ENCODE data around the gene FAM174B.

Gene FAM174B

DNA sequence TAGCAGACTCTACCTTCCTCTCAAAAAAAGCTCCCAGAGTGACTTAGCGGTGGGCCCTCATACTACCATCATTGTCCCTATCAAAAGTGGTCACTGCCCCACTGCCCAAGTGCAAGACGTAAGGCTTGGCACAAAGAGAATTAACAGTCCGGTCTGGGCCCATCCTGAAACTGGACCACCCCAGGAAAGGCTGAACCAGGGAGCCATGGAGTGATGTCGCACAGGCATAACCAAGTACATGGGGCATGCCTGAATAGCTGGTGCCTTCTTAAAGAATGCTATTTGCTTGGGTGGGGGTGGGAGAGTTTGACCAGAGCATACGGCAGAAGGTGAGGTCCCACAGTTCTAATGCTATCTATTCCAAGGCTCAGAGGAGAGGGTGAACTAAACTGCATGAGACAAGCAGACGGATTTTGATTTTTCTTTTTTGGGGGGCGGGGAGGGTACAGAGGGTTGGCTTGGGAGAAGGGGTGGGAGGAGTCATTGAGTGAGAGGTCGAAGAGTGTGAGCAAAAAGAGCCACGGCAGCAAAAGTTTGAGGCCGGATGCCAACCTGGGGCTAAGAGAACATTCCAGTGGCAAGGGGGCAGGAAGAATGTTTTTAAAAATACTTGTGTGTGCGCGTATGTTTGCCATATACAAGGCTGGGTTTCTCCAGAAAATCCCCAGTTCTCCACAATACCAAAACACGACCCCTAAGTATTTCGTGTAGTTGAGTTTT is 50.2 kb downstream of the FAM174B start:
- Histone ChIP-seq H3K4me3 (ENCODE audit: low read depth in 1 of 2, low read length in 2 of 2) (no peak overlapping the region), H3K27me3 (ENCODE audit: control insufficient read depth in 1 of 2, insufficient read depth in 2 of 2, low read length in 2 of 2) (no peaks in the 10 kb centered on the region), H3K36me3 (ENCODE audit: insufficient read depth, low read length) (no peaks in the 10 kb centered on the region), H3K4me1 (ENCODE audit: insufficient read depth, low read length) (no peaks in the 10 kb centered on the region), H3K27ac (ENCODE audit: low read depth, low read length) (no peak overlapping the region), H3K9me3 (ENCODE audit: low read length) (no peaks in the 10 kb centered on the region), H3K9ac (ENCODE audit: low read length) (no peak overlapping the region)

GRCh38 chr15:92603743-92604470 is 51.7 kb downstream of the FAM174B start:
- Histone ChIP-seq H3K27me3 (ENCODE audit: control insufficient read depth in 1 of 2, insufficient read depth in 2 of 2, low read length in 2 of 2) (no peaks in the 10 kb centered on the region), H3K4me3 (ENCODE audit: low read depth in 1 of 2, low read length in 2 of 2) (no peak overlapping the region), H3K9ac (ENCODE audit: low read length) (no peak overlapping the region), H3K9me3 (ENCODE audit: low read length) (no peaks in the 10 kb centered on the region), H3K4me1 (ENCODE audit: insufficient read depth, low read length) (no peaks in the 10 kb centered on the region), H3K36me3 (ENCODE audit: insufficient read depth, low read length) (no peaks in the 10 kb centered on the region), H3K27ac (ENCODE audit: low read depth, low read length) (no peak overlapping the region)

GRCh38 chr15:92603278-92603677 is 52.3 kb downstream of the FAM174B start:
- Histone ChIP-seq H3K27ac (ENCODE audit: low read depth, low read length) (no peak overlapping the region), H3K27me3 (ENCODE audit: control insufficient read depth in 1 of 2, insufficient read depth in 2 of 2, low read length in 2 of 2) (no peaks in the 10 kb centered on the region), H3K4me3 (ENCODE audit: low read depth in 1 of 2, low read length in 2 of 2) (no peak overlapping the region), H3K4me1 (ENCODE audit: insufficient read depth, low read length) (no peaks in the 10 kb centered on the region), H3K9me3 (ENCODE audit: low read length) (no peaks in the 10 kb centered on the region), H3K9ac (ENCODE audit: low read length) (no peak overlapping the region), H3K36me3 (ENCODE audit: insufficient read depth, low read length) (no peaks in the 10 kb centered on the region)

- H3K4me3 ChIP-seq (ENCODE audit: low read depth in 1 of 2, low read length in 2 of 2) = no peak overlapping the region
- H3K9me3 ChIP-seq (ENCODE audit: low read length) = no peaks in the 10 kb centered on the region
- H3K27me3 ChIP-seq (ENCODE audit: control insufficient read depth in 1 of 2, insufficient read depth in 2 of 2, low read length in 2 of 2) = no peaks in the 10 kb centered on the region
- no peaks in the 10 kb centered on the region for H3K4me1 ChIP-seq (ENCODE audit: insufficient read depth, low read length)
- no peaks in the 10 kb centered on the region for H3K36me3 ChIP-seq (ENCODE audit: insufficient read depth, low read length)
- H3K9ac ChIP-seq (ENCODE audit: low read length) = no peak overlapping the region
- H3K27ac ChIP-seq (ENCODE audit: low read depth, low read length) = no peak overlapping the region
Measured at GRCh38 chr15:92602267-92602593, 53.3 kb downstream of the FAM174B start.

GRCh38 chr15:92601592-92602266 is 53.8 kb downstream of the FAM174B start:
- Histone ChIP-seq H3K9ac (ENCODE audit: low read length) (no peak overlapping the region), H3K4me3 (ENCODE audit: low read depth in 1 of 2, low read length in 2 of 2) (no peak overlapping the region), H3K9me3 (ENCODE audit: low read length) (no peaks in the 10 kb centered on the region), H3K4me1 (ENCODE audit: insufficient read depth, low read length) (no peaks in the 10 kb centered on the region), H3K27me3 (ENCODE audit: control insufficient read depth in 1 of 2, insufficient read depth in 2 of 2, low read length in 2 of 2) (no peaks in the 10 kb centered on the region), H3K36me3 (ENCODE audit: insufficient read depth, low read length) (no peaks in the 10 kb centered on the region), H3K27ac (ENCODE audit: low read depth, low read length) (no peak overlapping the region)

DNA sequence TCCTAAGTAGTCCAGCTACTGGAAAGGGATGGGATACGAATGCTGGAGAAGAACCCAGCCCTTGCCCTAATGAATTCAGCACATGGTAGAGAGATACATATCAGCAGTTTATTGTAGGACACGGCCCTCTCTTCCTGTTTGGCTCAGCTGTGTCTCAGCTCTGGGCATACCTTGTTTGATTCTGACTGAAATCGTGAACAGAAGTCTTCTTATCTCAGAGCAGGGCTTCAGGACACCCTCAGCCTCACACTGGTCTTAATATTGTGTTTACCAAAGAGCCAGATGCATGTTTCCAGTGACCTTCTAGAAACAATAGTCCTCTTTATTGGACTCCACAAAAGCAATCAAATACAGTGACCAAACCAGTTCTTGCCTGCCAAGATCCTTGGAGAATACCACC is 54.7 kb downstream of the FAM174B start:
- no peaks in the 10 kb centered on the region for H3K4me1 ChIP-seq (ENCODE audit: insufficient read depth, low read length)
- H3K9ac ChIP-seq (ENCODE audit: low read length) = no peak overlapping the region
- no peak overlapping the region for H3K4me3 ChIP-seq (ENCODE audit: low read depth in 1 of 2, low read length in 2 of 2)
- H3K36me3 ChIP-seq (ENCODE audit: insufficient read depth, low read length) = no peaks in the 10 kb centered on the region
- no peaks in the 10 kb centered on the region for H3K27me3 ChIP-seq (ENCODE audit: control insufficient read depth in 1 of 2, insufficient read depth in 2 of 2, low read length in 2 of 2)
- H3K9me3 ChIP-seq (ENCODE audit: low read length) = no peaks in the 10 kb centered on the region
- H3K27ac ChIP-seq (ENCODE audit: low read depth, low read length) = no peak overlapping the region

DNA sequence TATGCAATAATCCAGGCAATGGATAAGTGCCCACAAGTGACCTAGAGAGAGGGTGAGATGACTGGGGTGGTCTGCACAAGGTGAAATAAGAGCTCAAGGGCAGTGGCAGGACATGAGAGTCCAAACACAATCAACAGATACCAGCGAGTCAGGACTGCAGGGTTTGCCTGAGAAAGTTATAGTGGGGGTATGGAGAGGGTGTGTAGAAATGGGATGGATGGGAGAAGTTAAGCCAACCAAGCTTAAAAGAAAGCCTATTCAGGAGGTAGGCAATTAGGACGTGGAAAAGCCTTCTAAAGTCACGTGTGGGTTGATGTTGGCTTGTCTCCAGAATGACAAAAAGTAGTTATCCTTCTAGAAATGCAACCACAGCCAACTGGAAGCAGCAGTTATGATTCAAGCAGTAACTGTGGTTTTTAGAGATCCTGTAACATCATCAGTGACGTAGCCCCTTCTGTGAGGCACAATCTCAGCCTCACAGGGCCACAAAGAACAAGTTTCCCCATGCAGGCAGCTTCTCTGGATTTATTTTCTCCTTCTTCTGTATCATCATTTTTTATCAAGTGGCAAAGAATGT is 56.1 kb downstream of the FAM174B start:
- no peak overlapping the region for H3K9ac ChIP-seq (ENCODE audit: low read length)
- H3K9me3 ChIP-seq (ENCODE audit: low read length) = no peaks in the 10 kb centered on the region
- no peaks in the 10 kb centered on the region for H3K36me3 ChIP-seq (ENCODE audit: insufficient read depth, low read length)
- no peak overlapping the region for H3K27ac ChIP-seq (ENCODE audit: low read depth, low read length)
- no peaks in the 10 kb centered on the region for H3K4me1 ChIP-seq (ENCODE audit: insufficient read depth, low read length)
- no peak overlapping the region for H3K4me3 ChIP-seq (ENCODE audit: low read depth in 1 of 2, low read length in 2 of 2)
- H3K27me3 ChIP-seq (ENCODE audit: control insufficient read depth in 1 of 2, insufficient read depth in 2 of 2, low read length in 2 of 2) = no peaks in the 10 kb centered on the region

DNA sequence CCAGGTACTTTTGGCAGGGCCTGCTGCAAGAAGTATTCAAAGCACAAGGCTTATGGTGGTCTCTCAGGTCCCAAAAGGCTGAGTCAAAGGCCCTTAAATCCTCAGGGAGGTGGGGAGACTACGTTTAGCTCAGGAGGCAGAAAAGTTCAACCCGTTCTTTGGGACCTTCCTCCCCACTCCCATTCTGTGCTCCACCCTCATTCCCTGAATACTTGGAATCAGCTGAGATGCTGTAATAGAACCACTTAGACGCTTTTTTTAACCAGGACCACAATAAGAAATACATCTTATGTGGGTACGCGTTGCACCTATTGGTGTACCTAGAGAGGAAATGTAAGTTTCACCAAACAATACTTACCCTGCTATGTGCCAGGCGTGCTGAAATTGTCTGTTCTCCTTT is 58.0 kb downstream of the FAM174B start:
- Histone ChIP-seq H3K36me3 (ENCODE audit: insufficient read depth, low read length) (no peaks in the 10 kb centered on the region), H3K27ac (ENCODE audit: low read depth, low read length) (no peak overlapping the region), H3K27me3 (ENCODE audit: control insufficient read depth in 1 of 2, insufficient read depth in 2 of 2, low read length in 2 of 2) (no peaks in the 10 kb centered on the region), H3K9me3 (ENCODE audit: low read length) (no peaks in the 10 kb centered on the region), H3K4me3 (ENCODE audit: low read depth in 1 of 2, low read length in 2 of 2) (no peak overlapping the region), H3K9ac (ENCODE audit: low read length) (no peak overlapping the region), H3K4me1 (ENCODE audit: insufficient read depth, low read length) (no peaks in the 10 kb centered on the region)

GRCh38 chr15:92596623-92597022 is 59.0 kb downstream of the FAM174B start:
- Histone ChIP-seq H3K27me3 (ENCODE audit: control insufficient read depth in 1 of 2, insufficient read depth in 2 of 2, low read length in 2 of 2) (no peaks in the 10 kb centered on the region), H3K36me3 (ENCODE audit: insufficient read depth, low read length) (no peaks in the 10 kb centered on the region), H3K9ac (ENCODE audit: low read length) (no peak overlapping the region), H3K9me3 (ENCODE audit: low read length) (no peaks in the 10 kb centered on the region), H3K4me1 (ENCODE audit: insufficient read depth, low read length) (no peaks in the 10 kb centered on the region), H3K4me3 (ENCODE audit: low read depth in 1 of 2, low read length in 2 of 2) (no peak overlapping the region), H3K27ac (ENCODE audit: low read depth, low read length) (no peak overlapping the region)

DNA sequence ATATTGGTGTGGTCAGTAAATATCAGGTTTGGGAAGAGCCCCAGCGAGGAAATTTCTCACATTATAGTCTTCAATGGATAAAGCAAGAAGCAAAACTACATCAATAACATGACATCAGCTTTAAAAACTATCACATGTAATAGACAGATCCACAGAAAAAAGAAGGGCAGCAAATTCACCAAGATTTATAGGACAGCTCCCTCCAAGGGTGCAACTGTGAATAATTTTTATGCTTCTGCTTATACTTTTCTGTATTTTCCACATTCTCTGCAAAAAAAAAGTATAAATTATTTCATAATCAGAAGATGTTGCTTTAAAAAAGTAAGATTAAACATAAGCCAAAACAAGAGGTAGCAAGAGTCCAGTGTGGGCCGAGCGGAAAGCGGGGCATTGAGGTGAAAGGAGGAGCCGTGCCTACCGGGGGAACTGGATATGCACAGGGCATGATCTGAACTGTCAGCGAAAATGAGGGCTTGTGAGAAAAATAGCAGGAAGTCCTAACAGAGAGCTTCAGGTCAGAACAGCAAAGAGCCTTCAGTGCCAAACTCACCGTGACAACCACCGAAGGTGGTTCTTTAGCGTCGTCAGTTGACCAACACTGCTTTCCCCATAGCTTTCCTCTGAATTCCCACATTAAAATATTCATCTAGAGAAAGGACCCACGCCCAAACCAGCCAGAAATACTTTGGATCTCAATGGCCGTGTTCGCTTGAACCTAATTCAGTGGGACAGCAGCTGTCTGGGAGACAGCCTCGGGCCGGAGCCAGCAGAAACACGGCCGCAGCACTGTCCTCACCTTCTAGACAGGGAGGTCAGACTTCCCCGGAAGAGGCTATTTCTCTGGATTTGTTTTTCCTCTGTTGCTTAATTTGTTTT is 59.8 kb downstream of the FAM174B start:
- no peaks in the 10 kb centered on the region for H3K36me3 ChIP-seq (ENCODE audit: insufficient read depth, low read length)
- H3K4me1 ChIP-seq (ENCODE audit: insufficient read depth, low read length) = no peaks in the 10 kb centered on the region
- H3K4me3 ChIP-seq (ENCODE audit: low read depth in 1 of 2, low read length in 2 of 2) = no peak overlapping the region
- no peak overlapping the region for H3K9ac ChIP-seq (ENCODE audit: low read length)
- no peaks in the 10 kb centered on the region for H3K27me3 ChIP-seq (ENCODE audit: control insufficient read depth in 1 of 2, insufficient read depth in 2 of 2, low read length in 2 of 2)
- no peak overlapping the region for H3K27ac ChIP-seq (ENCODE audit: low read depth, low read length)
- H3K9me3 ChIP-seq (ENCODE audit: low read length) = no peaks in the 10 kb centered on the region

DNA sequence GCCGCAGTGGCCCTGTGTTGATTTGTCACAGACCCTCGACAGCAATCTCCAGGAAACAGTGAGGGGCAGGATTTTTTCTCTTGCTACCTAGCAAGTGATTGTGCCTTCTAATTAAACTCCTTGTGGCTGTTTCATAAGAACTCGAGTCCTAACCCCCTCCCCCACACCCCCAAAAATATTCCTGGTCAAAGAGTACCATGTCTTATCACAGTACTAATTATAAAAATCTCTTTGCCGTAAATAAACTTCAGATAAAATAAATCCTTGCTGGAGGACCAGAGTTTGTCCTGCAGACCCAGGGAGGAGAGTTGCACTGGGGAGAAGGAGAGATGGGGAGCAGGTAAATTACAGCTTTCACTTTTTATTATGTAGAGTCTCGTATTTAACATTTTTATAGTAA is 64.3 kb downstream of the FAM174B start:
- no peak overlapping the region for H3K4me3 ChIP-seq (ENCODE audit: low read depth in 1 of 2, low read length in 2 of 2)
- H3K36me3 ChIP-seq (ENCODE audit: insufficient read depth, low read length) = no peaks in the 10 kb centered on the region
- H3K27me3 ChIP-seq (ENCODE audit: control insufficient read depth in 1 of 2, insufficient read depth in 2 of 2, low read length in 2 of 2) = no peaks in the 10 kb centered on the region
- H3K9me3 ChIP-seq (ENCODE audit: low read length) = no peaks in the 10 kb centered on the region
- no peak overlapping the region for H3K27ac ChIP-seq (ENCODE audit: low read depth, low read length)
- H3K4me1 ChIP-seq (ENCODE audit: insufficient read depth, low read length) = no peaks in the 10 kb centered on the region
- no peak overlapping the region for H3K9ac ChIP-seq (ENCODE audit: low read length)
